GM12878 (cell line): Measurements from ENCODE around the gene HSF2BP. TPM values are rescaled to one million over a fixed set of nuclear protein-coding genes. Genes with fewer than 3 reads are reported as not detected.

ENCODE experiments used
- ATAC-seq: fragments of 200-7000 bp; cut with Tn5 transposase; 3 replicates; pipeline ENCODE4 v1.9.1; 2020; ENCODE audit warnings: mild to moderate bottlenecking, moderate library complexity
- BruUV-seq: library from RNA; stranded (reverse); fragments of 400-500 nt; replicated peaks from 2 replicates; lab custom pipeline; 2021; lab: Mats Ljungman, UMichigan
- CTCF ChIA-PET: fragments of 300-600 bp; sonication (Branson Sonifier 250); formaldehyde crosslinking; extraction: SDS; loops from one replicate; lab custom pipeline; 2021; ENCODE audit warnings: inconsistent platforms; lab: Yijun Ruan, JAX
- POLR2A ChIA-PET: fragments of 350-600 bp; formaldehyde crosslinking; extraction: SDS; loops from one replicate; lab custom pipeline; 2021; ENCODE audit warnings: inconsistent platforms; lab: Charles Lee
- RAD21 ChIA-PET: fragments of 300-600 bp; sonication (Branson Sonifier 250); formaldehyde crosslinking; loops from one replicate; lab custom pipeline; 2023; ENCODE audit warnings: antibody characterized with exemption; ENCODE audit not compliant: unreplicated experiment; lab: Charles Lee
- SMC1A ChIA-PET: fragments of 300-600 bp; sonication (Branson Sonifier 250); formaldehyde crosslinking; loops from one replicate; lab custom pipeline; 2023; ENCODE audit not compliant: unreplicated experiment, uncharacterized antibody; lab: Charles Lee
- DNase-seq: peaks from one replicate; pipeline ENCODE4 v3.0.0-alpha.2; 2011; ENCODE audit warnings: low read depth, low spot score
- FAIRE-seq: peaks from 3 replicates; lab custom pipeline; 2011; peaks lifted over from hg19 to GRCh38; lab: Jason Lieb, UNC
- H2AFZ ChIP-seq: 2 replicates; pipeline ENCODE4 v1.6.0; 2011; ENCODE audit warnings: low read depth, low read length, control low read depth; ENCODE audit not compliant: control insufficient read depth
- H3K27ac ChIP-seq: 2 replicates; pipeline ENCODE4 v1.5.1; 2011; ENCODE audit warnings: control low read depth; ENCODE audit not compliant: control insufficient read depth, insufficient read depth
- H3K27me3 ChIP-seq, 2 experiments: replicated peaks in 1 of 2; 2 replicates each; pipeline versions ENCODE4 v1.6.0 to v1.6.1; 2011; ENCODE audit warnings: low read length in 1 of 2; ENCODE audit not compliant: control insufficient read depth in 2 of 2, insufficient read depth in 2 of 2
- H3K36me3 ChIP-seq, 2 experiments: 2 replicates each; pipeline ENCODE4 v1.5.1; 2011; ENCODE audit warnings: low read length in 1 of 2; ENCODE audit not compliant: control insufficient read depth in 2 of 2, insufficient read depth in 2 of 2
- H3K4me1 ChIP-seq: 2 replicates; pipeline ENCODE4 v1.6.1; 2011; ENCODE audit warnings: mild to moderate bottlenecking, low read length, moderate library complexity, mixed read lengths; ENCODE audit not compliant: control insufficient read depth, insufficient read depth
- H3K4me2 ChIP-seq: 2 replicates; pipeline ENCODE4 v1.6.0; 2011; ENCODE audit warnings: control low read depth; ENCODE audit not compliant: control insufficient read depth, insufficient read depth
- H3K4me3 ChIP-seq: fragments of 200-600 bp; sonication (generic); 2 replicates; pipeline ENCODE4 v1.5.1; 2016
- H3K79me2 ChIP-seq: 2 replicates; pipeline ENCODE4 v1.6.0; 2011; ENCODE audit warnings: low read length; ENCODE audit not compliant: control insufficient read depth, insufficient read depth
- H3K9ac ChIP-seq: 2 replicates; pipeline ENCODE4 v1.8.0; 2011; ENCODE audit warnings: low read length, control low read depth, mixed read lengths; ENCODE audit not compliant: control insufficient read depth, insufficient read depth
- H3K9me3 ChIP-seq: replicated peaks from 3 replicates; pipeline ENCODE4 v1.5.1; 2011; ENCODE audit warnings: mild to moderate bottlenecking, low read length; ENCODE audit not compliant: control insufficient read depth, insufficient read depth
- H4K20me1 ChIP-seq: 2 replicates; pipeline ENCODE4 v1.6.0; 2011; ENCODE audit not compliant: control insufficient read depth, insufficient read depth
- CUX1 ChIP-seq: IDR thresholded peaks from 2 replicates; pipeline ENCODE4 v1.6.1; 2012; ENCODE audit warnings: improper control_type of control experiment, low read depth, low read length; ENCODE audit not compliant: insufficient replicate concordance
- DPF2 ChIP-seq: fragments of 450-650 bp; IDR thresholded peaks from 2 replicates; pipeline ENCODE4 v1.6.1; 2017; ENCODE audit warnings: mild to moderate bottlenecking
- EED ChIP-seq: sonication (generic); IDR thresholded peaks from 2 replicates; pipeline ENCODE4 v1.6.1; 2016; ENCODE audit warnings: antibody characterized with exemption, low read depth
- KDM1A ChIP-seq: fragments of 200-600 bp; sonication (generic); IDR thresholded peaks from 2 replicates; pipeline ENCODE4 v1.6.1; 2016; ENCODE audit warnings: borderline replicate concordance
- TARDBP ChIP-seq: IDR thresholded peaks from 2 replicates; pipeline ENCODE4 v1.6.1; 2016; ENCODE audit warnings: borderline replicate concordance
- ZNF687 ChIP-seq: fragments of 450-650 bp; IDR thresholded peaks from 2 replicates; pipeline ENCODE4 v1.6.1; 2017; ENCODE audit warnings: mild to moderate bottlenecking, moderate library complexity
- WGBS: methylation state at CpG from one replicate; pipeline ENCODE4 v1.1.6; 2016; ENCODE audit warnings: low lambda C conversion rate; ENCODE audit not compliant: insufficient replicate concordance, insufficient coverage; ENCODE audit errors: missing lambda C conversion rate; 5-methylcytosine and 5-hydroxymethylcytosine counted together
- in situ Hi-C: fragments of 300-500 bp; cut with MboI; formaldehyde crosslinking; loops from 9 replicates; pipeline ENCODE4 v1.14.3; 2018; ENCODE audit warnings: mixed read lengths
- intact Hi-C: fragments of 100-400 bp; cut with micrococcal nuclease; formaldehyde crosslinking; loops from one replicate; pipeline ENCODE4 v1.14.2; 2022; ENCODE audit not compliant: unreplicated experiment
- polyA plus RNA-seq, 11 experiments: library from polyadenylated mRNA; depleted of rRNA in 4 of 11; unstranded in 6 of 11; stranded (reverse) in 5 of 11; fragments of >200 nt; fragmentation: Nextera tagmentation in 4 of 11; fragmentation: Illumina TruSeq in 1 of 11; extraction: Ambion mirVana in 4 of 11; extraction: Trizol in 1 of 11; gene quantifications; 1 replicate in 1 of 11; 2 replicates in 10 of 11; pipeline versions ENCODE4 v1.2.1 to v1.2.3, GENCODE V29; 2011 to 2016; ENCODE audit warnings: inconsistent platforms in 2 of 11, missing spikeins in 2 of 11, low read depth in 1 of 11
- total RNA-seq, 4 experiments: library from RNA; depleted of rRNA in 3 of 4; stranded (reverse); fragments of >200 nt in 3 of 4; fragmentation: Illumina TruSeq in 1 of 4; extraction: Trizol in 1 of 4; gene quantifications; 2 replicates each; pipeline versions ENCODE4 v1.2.1 to v1.2.3, GENCODE V29; 2013 to 2021

HSF2BP gene
- total and polyA plus RNA-seq, 10 of the 15 experiments (the other 5 are each of a cell fraction or from before 2014, with no cell fraction given), result 0.07 to 0.81 (median 0.35) TPM

GRCh38 chr21:43658088-43658741 lies 1.1 kb downstream of the HSF2BP start:
- no peak for ATAC-seq
- BruUV-seq, result no TSS peak
- Histone ChIP-seq H4K20me1 (no peaks in the 10 kb centered on the region; the same call in 1 of the 2 replicates), H3K27me3 (no peaks in the 10 kb centered on the region), H3K27ac (no peak overlapping the region), H3K4me3 (no peak overlapping the region), H3K9me3 (no peaks in the 10 kb centered on the region; the same call in 2 of the 3 replicates), H3K4me1 (peaks cover 26% of the 10 kb centered on the region), H3K36me3 (peaks cover 2 to 12% of the 10 kb centered on the region in 2 experiments; a peak in 2 of 4 replicates), H3K79me2 (peaks cover 43% of the 10 kb centered on the region), H3K4me2 (no peak overlapping the region)
- 96% methylated on average over 47 of the region's 48 CpGs for whole genome bisulfite sequencing
- no peak for DNase-seq
- ChIA-PET SMC1A (interaction anchor here (1.1 kb wide), 1 partner anchor 16 kb away, joined by 4 read pairs; no protein-coding TSS in a partner anchor), CTCF (interaction anchor here (0.6 kb wide), 1 partner anchor 123 kb away, joined by 3 read pairs; no protein-coding TSS in a partner anchor), POLR2A (no interaction called here), RAD21 (no interaction called here)
- FAIRE-seq, result no peak
- in situ Hi-C loops (loop anchor here (10.0 kb wide), 1 partner anchor 723 kb away; no protein-coding TSS in a partner anchor), intact Hi-C loops (loop anchor here (10.0 kb wide), 1 partner anchor 733 kb away; the partner anchor contains the start of gene ERVH48-1)
- no peak for TF ChIP-seq DPF2
- no peak for TF ChIP-seq TARDBP
- no peak for TF ChIP-seq ZNF687
- no peak for TF ChIP-seq EED
- TF ChIP-seq CUX1, result no peak
- no peak for TF ChIP-seq KDM1A
- TF ChIP-seq, all 136 proteins: peak for 0
- no peak overlapping the region for H2AFZ ChIP-seq
- no peak overlapping the region for H3K9ac ChIP-seq
